ENCODE data around the gene BORCS5.

Gene BORCS5

DNA sequence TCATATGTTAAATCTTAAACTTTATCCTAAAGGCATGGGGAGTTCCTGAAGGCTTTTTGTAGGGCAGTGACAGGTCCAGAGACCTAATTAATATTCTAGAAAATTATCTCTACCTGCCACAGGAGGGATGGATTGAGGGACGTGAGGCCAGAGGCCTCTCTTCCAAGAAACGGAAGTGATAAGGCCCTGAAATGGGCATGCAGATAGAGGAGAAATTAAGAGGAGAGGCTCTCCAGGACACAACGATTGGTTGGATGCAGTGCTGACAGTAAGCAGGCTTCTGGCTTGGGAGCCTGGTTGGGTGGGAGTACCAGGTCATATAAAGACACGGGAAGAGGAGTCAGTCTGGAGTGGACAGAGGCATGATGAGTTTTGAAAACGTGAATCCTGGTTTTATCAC lies 3.1 kb upstream of the BORCS5 start:
- no peak for DNase-seq

DNA sequence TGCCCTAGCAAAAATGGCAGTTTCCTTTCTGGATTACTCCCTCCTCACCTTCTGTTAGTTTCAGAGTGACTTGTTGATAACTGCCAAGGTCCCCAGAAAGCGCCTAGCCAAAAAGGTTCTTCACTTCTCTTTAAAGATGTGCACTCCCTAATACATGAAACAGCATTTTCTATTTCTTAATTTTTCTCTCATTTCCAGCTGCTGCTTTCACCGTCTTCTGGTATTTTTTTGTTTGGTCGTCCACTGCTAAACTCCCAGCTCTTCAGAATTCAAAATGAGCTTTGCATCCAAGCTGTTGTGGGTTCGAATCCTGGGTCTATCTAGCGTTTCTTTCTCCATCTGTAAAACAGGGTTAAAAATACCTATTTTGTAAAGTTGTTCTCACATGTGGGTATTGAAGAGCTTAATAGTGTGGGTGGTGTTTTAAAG lies 397 bp upstream of the BORCS5 start:
- DNase-seq = no peak

DNA sequence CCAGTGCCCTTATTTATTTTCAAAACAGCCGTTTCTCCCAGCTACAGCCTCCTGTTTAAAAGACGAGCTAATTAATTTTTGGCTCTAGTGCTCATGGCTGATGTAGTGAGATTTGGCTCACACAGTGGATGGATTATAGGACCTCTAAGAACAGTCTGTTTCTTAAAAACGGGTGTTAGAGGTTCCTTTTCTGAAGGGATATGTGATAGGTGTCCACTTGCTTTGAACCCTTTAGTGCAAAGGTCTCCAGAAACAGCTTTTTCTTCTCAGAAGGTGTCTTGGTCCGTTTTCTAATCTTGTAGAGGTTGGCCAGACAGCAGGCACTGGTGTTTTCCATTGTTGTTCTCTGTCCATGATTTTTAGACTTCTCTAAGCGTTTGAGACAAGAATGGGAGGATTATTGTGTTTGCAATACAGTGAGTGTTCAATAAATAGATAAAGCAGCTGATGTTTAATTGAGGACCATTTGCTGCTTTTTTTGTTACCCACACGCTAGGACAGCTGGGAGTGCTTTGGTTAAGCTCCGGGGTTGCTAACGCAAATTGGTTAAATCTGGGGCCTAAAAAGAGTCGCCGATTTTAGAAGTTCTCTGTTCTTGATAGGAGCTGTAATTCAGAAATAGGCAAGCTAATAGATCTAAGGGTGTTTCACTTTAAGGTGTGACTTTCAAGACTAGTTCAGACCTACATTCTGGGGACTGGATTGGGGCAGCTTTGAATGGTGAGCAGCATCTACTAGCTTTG lies 1.0 kb downstream of the BORCS5 start:
- no peak for DNase-seq

DNA sequence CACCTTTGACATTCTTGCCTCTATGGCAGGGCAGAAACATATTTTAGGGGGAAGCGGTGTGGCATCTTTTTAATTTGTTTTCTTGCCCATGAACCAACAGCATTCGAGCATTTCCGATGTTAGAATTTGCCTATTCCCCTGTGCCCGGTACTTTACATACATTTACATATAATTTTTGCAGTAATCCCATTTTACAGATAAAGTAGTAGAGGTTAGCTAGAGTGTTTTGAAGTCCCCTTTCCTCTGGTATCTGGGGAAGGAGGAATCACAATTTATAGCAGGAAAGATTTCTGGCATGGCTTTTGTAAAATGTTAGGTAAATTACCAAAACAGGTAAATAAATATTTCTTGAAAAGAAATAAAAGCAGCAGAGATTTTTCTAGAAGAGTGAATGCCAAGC lies 1.6 kb downstream of the BORCS5 start:
- no peak for DNase-seq

DNA sequence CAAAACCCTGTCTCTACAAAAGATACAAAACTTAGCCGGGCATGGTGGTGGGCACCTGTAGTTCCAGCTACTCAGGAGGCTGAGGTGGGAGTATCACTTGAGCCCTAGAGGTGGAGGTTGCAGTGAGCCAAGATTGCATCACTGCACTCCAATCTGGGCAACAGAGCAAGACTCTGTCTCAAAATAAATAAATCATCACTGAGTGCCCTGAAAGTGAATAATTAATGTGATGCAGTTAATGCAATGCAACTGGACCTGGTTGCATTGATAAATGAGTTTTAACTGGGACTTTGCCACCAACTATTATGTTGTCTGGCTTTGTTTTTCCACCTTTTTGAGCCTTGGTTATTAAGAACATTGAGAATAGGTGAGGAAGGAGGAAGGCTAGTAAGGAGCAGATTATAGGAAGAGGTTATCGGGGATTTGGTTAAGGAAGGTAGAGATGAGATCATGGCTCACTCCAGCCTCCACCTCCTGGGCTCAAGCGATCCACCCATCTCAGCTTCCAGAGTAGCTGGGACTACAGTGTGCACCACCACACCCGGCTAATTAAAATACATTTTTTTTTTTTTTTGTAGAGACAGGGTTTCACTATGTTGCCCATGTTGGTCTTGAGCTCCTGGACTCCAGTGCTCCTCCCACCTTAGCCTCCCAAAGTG lies 8.0 kb downstream of the BORCS5 start:
- no peak for DNase-seq

DNA sequence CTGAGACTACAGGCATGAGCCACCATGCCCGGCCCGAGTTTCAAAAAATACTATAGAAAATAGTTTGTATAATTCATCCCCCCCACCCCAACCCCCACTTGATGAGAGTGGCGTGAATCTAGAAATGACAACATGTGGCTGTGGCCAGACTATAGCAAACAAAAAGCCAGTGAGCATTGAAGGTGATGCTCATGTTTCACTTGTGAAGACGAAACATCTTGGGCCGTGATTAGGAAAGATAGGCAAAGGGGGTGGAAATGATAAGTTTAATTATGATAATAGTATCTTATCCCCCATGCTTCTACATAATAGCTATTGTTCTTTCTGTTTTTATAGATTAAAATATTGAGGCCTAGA lies 8.5 kb downstream of the BORCS5 start:
- no peak for DNase-seq

DNA sequence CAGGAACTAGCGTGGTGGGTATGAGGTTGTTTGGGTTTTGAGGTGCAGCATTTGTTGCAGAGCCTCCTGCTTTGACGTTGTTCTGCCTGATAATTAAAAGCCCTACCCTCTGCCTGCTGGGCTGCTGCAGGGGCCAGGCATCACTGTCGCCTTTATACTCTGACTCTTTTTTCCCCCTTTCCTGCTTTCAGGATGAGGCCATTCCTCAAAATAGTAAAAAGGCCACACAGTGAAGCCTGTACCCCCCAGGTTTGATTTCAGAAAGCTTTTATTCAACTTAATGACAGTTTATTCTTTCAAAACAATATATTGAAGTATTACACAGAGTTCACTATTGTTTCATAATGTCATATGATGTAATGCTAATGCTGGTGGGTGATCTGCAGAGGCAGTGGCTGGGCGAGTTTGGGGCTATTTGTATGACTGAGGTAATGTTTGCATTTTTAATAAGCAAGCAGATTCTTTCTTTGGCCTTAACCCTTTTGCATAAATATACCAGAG lies 9.1 kb downstream of the BORCS5 start:
- DNase-seq = no peak

DNA sequence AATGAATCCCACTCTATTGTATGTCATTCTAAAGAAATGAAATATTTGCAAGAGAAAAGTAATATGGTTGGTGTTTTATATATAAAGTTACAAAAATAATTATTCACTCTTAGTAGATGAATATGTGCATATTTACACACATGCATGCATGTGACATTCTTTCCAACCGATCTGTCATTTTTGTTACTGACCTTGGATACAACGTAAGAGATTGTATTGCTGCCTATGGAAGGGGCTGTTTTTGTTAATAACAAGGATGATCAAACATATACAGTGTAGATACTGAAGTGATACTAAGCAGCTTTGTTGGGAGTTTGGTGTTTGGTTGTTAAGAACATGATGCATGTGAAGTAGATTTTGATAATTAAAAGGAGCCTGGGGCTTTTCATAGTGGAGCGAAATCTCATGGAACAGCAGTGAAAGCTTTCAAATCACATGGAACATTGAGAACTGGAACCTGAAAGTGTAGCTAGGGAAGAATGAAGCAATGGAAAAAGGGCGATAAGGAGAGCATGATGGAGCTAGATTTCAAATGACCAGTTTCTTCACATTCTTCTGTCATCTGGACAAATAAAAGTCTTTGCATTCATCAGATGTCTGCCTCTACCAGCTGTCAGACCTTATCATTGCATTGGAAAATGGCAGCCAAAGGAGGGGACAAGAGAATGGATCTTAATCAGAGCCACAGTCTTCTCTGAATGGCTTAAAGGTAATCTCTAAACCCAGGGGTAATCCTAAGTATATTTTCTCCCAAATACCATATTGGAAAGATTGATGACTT lies 10.0 kb downstream of the BORCS5 start:
- DNase-seq = no peak

DNA sequence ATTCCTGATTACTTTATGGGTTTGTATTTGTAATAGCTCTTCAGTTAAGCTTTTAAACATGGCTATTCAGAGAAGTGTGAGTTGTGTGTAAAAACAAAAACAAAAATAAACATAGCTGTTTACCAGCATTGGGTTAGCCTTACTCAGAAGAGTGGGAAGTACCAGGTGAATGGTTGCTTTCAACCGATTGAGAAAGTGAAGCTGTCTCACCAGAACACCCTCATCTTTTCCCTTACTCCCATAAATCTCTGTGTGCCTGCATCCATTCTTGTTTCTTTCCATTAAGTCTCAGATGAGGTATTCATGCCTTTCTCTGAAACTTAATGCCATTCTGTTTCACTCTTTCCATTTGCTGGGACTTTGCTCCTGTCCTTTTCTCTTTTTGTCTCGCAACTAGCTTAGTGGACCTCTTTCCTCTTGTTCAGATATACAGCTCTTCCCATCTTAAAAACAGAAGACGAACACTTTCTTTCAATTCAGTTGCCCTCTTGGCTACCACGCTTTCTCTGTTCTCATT lies 10.7 kb downstream of the BORCS5 start:
- DNase-seq = no peak

DNA sequence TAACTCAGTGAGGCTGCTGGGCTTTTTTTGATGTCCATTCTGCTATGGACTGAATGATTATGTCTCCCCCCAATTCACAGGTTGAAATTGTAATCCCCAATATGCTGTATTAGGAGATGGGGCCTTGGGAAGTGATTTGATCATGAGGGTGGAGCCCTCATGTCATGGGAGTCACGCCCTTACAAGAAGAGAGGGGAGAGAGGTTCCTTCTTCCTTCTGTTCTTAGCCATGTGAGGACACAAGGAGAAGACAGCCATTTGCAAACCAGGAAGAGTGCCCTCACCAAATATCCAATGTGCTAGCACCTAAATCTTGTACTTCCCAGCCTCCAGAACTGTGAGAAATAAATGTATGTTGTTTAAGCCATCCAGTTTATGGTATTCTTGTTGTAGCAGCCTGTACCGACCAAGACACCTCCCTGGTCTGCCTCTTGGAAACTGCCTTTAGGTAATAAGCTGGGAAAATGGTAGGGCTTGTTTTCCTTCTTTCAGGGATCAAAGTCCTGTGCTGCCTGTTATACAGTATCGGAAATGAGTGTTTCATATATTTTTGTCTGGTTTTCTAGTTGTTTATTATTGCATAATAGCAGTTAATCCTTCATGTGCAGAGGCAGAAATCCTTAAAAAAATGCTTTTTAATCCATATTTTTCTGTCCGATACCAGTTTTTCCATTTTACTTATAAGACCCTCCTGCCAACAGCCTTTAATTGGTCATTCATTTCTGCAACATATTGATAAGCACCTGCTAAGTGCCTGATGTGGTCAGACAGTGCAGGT lies 16.3 kb downstream of the BORCS5 start:
- no peak for DNase-seq

DNA sequence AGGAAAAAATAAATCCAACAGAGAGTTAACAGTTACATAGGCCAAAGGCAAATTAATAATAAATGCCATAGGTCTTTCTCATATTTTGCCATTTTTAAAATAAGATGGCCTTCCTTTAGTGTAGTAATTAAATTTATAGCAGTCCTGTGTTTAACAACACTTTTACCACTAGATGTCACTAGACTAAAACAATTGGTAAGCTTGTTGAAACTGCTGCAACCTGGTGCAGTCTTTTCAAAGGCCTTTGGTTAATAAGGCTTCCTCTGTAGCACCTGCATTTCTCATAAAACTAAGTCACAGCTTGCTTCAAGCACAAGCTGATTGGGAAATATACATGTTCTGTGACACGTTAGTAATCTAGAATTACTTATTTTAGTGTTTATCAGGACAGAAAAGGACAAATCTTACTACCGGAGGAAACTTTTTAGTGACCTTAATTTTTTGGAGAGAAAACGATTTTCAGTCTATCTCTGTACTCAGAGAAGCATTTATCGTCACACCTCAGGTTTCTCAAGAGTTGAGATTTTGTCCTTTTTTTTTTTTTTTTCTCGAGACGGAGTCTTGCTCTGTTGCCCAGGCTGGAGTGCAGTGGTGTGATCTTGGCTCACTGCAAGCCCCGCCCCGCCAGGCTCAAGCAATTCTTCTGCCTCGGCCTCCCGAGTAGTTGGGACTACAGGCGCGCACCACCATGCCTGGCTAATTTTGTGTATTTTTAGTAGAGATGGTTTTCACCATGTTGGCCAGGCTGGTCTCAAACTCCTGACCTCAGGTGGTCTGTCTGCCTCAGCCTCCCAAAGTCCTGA lies 20.0 kb downstream of the BORCS5 start:
- peak; percentile 86 for DNase-seq

DNA sequence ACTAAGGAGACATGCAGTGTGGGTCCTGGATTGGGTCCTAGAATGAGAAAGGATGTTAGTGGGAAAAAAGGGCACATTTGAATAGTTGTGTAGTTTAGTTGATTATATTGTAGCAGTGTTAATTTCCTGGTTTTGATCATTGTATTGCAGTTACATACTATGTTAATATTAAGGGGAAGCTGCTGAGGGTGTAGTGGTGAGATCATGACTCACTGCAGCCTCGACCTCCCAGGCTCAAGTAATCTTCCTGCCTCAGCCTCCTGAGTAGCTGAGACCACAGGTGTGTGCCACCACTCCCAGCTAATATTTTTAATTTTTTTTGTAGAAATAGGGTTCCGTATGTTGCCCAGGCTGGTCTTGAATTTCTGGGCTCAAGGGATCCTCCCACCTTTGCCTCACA lies 21.7 kb downstream of the BORCS5 start:
- no peak for DNase-seq

DNA sequence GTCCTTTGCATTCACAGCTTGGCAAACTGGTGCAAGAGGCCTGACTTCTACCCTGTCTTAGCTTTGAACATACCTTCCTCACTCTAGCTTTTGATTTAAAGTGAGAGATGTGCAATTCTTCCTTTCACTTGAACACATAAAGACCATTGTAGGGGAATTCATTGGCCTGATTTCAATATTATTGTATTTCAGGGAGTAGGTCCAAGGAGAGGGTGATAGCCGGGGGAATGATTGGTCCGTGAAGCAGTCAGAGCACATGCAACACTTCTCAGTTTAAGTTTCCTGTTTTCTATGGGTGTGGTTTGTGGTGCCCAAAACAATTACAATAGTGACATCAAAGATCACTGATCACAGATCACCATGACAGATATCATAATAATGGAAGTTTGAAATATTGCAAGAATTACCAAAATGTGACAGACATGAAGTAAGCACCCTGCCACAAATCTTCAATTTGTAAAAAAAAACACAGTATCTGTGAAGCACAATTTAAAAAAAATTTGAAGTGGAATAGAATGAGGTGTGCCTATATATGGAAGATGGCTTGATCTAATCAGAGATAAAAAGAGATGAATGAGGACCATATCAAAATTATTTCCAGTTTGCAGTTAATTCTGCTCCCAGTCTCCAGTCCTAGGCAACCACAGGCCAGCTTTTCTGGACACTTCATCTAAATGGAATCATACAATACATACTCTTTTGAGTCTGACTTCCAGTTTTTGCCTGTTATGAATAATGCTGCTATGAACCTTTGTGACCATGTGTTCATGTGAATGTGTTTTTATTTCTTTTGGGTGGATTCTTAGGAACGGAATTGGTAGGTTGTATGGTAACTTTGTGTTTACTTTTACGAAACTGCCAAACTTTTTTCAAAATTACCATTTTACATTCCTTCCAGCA lies 23.2 kb downstream of the BORCS5 start:
- no peak for DNase-seq

DNA sequence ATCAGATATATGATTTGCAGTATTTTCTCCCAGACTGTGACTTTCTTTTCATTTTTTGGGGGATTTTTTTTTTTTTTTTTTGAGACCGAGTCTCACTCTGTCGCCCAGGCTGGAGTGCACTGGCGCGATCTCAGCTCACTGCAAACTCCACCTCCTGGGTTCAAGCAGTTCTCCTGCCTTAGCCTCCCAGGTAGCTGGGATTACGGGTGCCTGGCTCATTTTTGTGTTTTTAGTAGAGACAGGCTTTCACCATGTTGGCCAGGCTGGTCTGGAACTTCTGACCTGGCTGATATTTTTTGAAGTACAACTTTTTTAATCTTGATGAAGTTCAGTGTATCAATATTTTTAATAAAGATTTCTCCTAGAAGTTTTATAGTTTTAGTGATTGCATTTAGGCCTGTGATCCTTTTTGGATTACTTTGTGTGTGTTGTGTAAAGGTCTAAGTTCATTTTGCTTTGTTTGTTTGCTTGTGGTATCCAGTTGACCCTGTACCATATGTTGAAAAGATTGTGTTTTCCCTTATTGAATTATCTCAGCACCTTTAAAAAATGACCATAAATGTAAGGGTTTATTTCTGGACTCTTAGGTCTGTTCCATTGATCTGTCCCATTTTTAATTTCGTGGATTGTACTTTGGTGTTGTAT lies 24.2 kb downstream of the BORCS5 start:
- no peak for DNase-seq

DNA sequence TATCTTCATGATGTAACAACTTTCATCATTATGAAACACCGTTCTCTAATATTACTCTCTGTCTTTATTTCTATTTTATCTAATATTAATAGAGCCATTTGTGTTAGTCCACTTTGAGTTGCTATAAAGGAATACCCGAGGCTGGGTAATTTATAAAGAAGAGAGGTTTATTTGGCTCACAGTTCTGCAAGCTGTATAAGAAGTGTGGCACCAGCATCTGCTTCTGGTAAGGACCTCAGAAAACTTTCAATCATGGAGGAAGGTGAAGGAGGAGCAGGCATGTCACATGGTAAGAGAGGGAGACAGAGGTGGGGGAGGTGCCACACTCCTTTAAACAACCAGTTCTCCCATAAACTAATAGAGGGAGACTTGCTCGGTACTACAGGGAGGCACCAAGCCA lies 25.1 kb downstream of the BORCS5 start:
- DNase-seq = no peak

DNA sequence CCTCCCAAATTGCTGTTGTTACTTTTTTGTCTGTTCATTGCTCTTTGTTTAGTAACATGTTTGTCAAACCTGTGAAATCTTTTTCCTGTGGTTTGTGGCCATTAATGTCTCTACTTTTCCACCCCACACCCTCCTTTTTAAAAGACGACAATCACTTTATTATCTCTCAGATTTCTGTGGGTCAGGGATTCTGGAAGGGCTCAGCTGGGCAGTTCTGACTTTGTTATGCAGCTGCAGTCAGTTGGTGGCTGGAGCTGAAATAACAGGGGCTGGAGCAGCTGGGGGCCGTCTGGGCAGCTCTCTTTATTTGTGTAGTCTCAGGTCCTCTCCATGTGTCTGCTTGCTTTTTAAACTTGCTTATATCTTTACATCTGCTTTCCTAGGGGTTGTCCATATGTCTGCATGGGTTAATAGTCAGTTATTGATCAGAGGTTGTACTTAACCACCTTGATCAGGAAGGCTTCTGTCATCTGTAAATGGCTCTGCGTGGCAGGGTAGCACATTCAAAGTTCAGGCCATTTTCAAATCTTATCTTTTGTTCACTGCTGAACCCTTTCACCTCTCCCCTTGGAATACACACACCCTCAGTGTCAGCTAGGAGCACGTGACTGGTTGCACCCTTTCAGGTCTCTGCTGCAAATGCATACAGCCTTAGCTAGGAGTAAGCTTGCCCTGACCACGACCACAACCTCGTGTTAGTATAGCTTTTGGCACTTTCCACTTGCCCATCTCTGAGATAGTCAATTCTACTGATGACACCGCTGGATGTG lies 27.9 kb downstream of the BORCS5 start:
- no peak for DNase-seq

DNA sequence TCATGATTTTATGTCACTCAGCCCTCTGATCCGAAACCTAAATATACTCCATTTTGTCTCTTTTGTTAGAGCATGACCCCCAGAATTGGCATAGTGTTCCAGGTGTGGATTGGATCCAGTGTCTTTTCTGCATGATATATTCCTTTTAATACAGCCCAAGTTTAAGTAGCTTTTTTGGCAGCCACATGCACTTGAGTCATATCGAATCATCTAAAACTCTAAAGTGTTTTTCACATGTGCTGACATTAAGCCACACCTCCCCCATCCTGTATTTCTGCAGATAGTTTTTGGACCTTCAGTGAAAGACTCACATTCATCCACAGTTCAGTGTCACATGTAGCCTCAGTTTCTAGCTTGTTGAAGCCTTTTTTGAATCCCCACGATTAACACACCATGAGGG lies 30.6 kb downstream of the BORCS5 start:
- DNase-seq = no peak

DNA sequence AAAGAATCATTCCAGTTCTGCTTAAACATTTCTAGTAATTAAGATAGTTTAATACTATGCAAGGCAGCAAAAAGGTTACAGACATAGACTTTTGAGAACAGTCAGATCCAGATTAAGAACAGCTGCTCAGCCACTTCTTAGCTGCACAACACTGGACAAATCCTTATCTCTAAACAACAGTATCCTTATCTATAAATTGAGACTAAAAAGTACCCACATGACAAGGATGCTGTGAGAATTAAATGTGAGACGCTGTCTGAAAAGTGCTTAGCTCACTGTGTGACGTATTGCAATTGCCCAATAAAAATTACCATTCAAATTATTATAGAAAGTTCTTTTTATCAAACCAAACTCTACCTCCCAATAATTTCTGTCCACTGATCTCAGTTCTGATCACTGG lies 35.5 kb downstream of the BORCS5 start:
- DNase-seq = no peak

DNA sequence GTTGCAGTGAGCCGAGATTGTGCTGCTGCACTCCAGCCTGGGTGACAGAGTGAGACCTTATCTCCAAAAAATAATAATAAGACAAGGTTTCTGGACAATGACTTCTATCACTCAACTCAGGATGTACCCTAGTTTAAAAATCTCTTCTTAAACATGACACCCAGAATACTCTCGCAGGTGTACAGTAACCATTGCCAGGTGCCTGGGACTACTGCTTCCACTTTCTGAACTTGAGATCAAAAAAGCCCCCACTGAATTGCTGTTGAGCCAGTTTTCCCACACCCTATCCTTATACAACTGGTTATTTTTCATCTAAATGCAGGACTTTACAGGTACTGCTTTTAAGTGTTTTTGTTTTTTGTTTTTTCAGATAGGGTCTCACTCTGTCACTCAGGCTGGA lies 36.3 kb downstream of the BORCS5 start:
- DNase-seq = no peak

DNA sequence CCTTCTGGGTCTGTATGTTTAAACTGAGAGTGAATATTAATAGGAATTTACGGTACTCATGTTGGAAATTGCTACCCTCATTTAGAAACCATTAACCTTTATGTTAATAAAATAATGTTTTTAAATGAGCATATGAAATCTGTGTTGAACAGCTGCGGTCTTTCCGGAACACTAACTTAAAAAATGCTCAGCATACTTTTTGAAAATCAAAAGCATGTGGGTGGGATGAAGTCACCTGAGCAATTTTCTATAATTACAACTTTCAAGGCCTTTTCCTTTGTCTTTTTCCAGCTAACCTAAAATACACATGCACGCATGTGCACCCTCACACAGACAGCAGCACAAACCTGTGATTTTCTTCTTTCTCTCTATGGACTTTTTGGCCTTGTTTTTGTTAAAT lies 39.8 kb downstream of the BORCS5 start:
- no peak for DNase-seq
